GM20431 (cell line): ENCODE measurements around the gene KIF26B.

Experiments used
- in situ Hi-C: fragments of 300-500 bp; cut with MseI, MboI; formaldehyde crosslinking; loops from one replicate; pipeline ENCODE4 v1.15.0; 2020; ENCODE audit warnings: low sequenced_read_pairs; ENCODE audit not compliant: unreplicated experiment

Gene KIF26B

DNA sequence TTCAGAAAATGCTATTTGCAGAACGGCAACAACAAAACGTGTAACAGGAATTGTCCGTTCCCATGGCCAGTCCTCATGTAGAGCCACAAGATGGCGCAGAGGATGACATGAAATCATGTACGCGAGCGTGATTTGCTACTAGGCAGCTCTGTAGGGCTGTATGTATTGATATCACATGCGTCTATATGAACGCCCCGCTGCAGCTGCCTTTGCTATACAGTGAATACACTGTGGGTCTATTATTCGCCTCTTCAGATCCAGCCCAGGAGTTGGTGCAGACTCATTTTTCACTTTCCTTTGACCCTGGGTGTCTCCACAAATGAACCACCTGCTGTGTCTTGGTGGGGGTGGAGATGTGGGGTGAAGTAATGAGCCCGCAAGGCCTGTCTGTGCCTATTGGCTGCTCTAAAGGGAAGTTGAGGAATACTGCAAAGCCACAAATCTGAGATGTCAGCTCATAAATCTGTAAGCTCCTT is 361.5 kb downstream of the KIF26B start:
- in situ Hi-C loops, result no loop called here

DNA sequence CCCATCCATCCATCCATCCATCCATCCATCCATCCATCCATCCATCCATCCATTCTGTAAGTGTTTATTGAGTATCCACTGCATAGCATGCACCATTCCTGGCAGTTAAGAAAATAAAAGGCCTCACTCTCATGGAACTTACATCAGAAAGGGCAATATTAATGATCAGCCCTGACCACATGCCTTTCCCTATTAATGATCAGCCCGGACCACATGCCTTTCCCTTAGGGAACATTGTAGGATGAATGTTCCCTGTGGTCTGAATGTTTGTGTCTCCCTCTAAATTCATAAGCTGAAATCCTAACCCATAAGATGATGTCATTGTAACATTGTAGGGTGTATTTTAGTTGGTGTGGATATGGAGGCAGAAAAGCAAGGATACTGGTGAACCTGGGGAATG is 365.8 kb downstream of the KIF26B start:
- in situ Hi-C loops, result no loop called here

DNA sequence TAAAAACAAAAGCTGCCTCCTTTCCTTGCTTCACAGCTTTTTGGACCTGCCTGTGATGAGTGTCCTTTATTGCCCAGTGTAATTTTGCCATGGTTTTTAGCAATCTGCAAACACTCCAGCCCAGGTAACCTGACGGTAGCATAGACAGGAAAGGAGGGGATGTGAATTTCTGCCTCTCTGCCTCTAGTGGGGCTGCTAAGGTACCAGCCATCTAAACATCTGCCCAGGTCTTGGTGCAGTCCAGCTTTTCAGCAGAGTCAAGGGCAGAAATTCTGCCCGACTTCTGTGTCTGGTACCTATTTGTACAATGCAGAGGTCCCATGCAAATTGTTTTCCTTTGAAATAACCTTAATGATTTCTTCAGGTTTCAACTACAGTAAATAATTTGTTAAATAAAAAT is 371.4 kb downstream of the KIF26B start:
- in situ Hi-C loops, result no loop called here

DNA sequence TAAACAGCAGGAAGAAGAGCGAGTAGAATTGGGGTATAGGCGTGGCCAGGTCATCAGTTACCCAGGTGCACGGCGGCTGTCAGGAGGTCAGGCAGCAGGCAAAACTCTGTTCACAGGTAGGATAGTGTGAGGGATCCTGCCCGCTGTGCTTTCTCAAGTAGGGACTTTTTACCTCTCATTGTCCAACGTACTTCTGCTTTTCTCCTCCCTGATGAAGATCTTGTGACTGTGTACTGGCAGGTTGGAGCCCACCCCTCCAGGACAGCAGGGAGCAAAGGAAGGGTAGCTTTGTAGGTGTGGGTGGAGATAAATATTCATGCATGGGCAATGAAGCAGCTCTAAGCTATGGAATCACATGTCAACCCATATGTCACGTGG is 373.5 kb downstream of the KIF26B start:
- in situ Hi-C loops, result no loop called here

DNA sequence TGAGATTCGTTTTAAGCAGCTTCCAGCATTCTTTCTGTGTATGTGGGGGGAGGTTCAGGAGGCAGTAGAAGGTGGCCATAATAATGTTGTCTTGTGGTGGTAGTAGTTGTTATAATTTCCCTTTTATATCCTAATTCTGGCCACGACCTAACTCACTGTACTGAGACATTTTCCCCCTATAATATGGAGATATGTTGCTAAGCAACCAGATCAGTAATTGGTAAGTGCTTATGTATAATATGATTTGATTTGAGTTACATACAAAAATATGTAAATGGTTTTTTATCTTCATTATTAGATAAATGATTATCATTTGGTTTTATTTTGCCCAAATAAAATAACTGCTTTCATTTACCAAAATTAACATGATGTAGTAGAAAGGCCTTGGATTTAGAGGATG is 376.2 kb downstream of the KIF26B start:
- in situ Hi-C loops, result no loop called here

DNA sequence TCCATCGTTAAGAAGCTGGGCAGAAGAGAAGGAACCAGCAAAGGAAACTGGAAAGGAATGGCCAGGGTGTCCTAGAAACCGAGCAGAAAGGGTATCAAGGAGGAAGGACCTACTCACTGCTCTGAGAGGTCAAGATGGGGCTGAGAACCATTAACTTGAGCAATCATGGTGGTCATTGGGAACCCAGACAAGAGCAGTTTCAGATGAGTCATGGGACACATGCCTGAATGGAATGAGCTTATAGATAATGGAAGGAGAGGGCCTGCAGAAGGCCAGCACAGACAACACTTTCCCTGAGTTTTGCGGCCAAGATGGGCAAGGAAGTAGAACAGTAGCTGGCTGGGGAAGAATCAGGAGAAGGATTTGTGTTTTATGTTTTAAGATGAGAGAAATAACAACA is 383.2 kb downstream of the KIF26B start:
- in situ Hi-C loops, result no loop called here

DNA sequence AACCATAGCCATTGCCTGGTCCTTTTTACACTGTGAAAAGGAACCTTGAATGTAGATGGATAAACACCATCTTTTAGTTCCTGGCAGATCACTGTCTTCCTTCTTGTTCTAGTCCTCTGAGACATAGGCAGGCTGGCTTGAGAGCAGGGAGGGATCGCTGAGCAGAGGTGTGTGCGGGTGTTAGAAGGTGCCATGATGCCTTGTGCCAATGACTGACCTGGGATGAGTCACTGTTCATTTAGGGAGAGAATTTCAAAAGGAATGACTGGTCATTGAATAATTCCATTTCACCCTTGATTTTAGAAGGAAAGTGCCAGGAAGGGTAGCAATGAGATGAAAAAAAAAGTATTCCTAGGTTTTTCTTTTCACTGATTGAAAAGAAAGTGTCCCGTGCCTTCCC is 383.9 kb downstream of the KIF26B start:
- in situ Hi-C loops, result no loop called here

DNA sequence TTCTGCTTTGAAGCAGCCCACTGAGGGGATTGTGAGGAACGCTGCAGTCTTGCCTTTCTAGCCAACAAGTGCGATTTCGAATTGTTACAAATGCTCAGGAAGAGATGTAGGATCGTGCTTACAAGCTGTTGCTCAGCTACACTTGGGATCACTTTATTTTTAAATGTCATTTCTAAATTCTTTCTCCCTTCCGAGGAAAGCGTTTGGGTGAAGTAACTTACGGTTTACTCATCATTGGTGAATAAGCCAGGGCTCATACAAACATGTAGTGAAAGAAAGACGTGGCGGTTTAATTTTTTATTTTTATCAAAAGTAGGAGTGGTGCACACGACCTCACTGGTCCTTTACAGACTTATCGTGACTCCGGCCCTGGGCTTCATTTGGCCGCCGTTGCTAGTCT is 386.6 kb downstream of the KIF26B start:
- in situ Hi-C loops, result no loop called here

DNA sequence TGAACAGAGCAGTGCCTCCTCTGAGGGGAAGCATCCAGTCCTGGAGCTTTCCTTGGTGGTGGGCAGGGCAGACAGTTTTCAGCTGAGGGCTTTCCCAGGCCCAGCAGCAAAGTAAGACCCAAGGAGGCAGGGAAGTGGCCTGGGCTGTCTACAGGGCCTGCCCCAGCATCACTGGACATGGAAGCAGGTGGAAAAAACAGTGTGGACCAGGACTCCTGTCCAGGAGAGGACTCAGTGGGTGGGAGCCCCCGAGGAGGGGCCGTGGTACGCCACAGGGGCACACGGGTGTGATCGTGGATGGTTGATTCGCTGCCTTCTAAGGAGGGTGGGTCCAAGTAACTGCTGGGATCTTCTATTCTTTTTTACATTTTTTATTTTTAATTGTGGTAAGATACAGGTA is 387.6 kb downstream of the KIF26B start:
- in situ Hi-C loops, result no loop called here

DNA sequence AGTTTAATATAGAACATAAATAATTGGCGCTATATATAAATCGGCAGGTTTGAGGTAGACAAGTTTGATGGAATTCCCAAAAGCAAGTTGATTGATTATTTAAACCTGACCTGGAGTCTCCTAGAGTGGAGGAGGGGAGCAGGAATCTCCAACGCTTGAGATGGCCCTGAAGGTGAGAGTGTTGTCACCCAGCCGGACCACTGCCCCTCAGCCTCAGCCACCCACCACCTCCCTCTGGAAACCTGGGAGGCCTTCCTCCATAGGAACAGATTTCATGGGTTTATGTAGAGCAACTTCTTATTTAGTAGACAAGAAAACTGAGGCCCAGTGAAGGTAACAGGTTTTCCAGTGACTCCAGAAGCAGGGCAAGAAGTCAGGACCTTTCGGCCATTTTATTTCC is 389.5 kb downstream of the KIF26B start:
- in situ Hi-C loops, result no loop called here

DNA sequence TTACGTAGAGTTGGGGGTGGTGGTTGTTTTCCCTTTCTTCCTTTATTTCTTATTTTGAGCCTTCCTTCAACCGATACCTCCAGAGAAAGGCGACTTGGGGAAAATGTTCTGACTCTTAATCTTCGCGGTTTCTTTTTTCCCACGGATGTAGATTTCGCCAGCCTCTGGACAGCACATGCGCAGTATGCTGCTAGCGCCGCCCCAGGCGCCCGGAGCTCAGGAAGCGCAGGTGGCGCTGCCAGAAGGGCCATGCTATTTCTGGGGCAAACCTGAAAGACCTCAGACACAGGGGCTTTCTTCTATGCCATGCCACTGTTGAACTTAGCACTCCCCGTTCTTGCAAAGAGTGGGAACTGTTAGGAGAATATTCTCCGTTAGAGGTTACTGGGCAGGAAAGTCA is 392.1 kb downstream of the KIF26B start:
- in situ Hi-C loops, result no loop called here

DNA sequence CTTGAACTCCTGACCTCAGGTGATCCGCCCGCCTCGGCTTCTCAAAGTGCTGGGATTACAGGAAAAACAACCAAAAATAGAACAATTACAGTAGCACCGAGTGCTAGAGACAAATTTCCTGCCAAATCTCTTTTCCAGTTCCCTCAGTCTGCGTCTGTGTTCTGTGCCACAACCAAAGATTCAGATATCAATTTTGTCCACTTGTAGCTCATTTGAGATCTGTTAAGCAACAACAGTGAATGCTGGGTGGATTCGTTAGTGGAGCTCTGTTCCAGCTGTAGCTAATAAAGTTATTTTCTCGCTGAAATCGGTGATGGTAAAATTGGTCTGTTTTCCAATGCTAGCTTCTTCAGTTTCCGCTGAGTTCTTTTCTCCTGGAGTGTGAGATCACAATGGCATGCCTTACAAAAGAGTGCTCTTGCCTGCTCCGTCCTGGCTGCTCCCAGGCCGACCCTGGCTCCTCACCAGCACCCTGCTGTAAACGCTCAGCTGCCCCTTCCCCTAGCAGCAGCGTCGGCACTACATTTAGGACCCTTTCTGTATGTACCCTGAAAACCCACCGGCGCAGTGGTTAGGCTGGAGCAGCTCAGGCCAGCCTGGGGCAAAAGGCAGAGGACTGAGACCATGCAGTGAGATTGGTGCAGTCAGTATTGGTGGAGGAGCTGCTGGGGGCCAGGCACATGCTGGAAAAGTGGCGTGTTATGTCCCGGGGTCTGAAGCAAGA is 395.4 kb downstream of the KIF26B start:
- in situ Hi-C loops, result no loop called here

DNA sequence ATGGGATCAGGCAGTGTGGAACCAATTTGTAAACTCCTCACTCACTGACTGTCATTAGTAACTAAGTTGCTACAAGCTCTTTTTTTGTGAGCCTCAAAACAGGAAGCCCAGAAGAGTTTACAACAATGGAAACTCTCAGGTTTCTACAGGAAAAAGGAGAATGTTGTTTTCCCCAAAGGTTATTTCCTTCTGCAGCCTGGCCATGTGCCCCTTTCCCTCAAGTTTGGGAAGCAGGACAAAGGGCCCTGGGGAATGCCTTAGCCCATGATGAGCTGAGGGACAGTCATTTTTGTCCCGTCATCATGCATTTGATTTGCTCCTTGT is 395.9 kb downstream of the KIF26B start:
- in situ Hi-C loops, result no loop called here

DNA sequence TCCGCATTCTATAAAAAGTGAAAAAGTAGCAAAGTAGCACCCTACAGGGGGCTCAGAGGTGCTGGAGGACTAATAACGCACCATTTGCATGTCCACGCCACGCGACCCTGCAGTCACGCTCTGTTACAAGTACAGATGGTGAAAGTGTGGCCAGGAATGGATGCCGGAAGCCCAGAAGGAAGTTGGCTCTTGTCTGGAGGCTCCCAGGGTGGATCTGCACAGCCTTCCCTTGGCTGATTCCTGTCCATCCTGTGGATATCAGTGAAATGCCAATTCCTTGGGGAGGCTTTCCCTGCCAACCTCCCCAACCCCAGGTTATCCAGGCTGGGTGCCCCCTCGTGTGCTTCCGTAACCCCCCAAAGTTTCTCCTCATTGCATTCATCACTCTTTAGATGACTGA is 396.8 kb downstream of the KIF26B start:
- in situ Hi-C loops, result no loop called here

DNA sequence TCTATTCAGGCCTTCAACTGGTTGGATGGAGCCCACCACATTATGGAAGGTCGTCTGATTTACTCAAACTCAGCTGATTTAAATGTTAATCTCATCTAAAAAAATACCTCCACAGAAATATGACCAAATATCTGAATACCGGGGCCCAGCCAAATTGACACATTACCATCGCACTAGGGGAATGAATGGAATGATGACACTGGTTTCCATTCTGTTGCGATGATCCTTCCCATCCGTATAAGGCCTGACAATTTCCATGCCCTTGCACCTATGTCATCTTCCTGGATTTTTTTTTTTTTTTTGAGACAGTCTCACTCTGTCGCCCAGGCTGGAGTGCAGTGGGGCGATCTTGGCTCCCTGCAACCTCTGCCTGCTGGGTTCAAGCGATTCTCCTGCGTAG is 397.5 kb downstream of the KIF26B start:
- in situ Hi-C loops, result no loop called here

DNA sequence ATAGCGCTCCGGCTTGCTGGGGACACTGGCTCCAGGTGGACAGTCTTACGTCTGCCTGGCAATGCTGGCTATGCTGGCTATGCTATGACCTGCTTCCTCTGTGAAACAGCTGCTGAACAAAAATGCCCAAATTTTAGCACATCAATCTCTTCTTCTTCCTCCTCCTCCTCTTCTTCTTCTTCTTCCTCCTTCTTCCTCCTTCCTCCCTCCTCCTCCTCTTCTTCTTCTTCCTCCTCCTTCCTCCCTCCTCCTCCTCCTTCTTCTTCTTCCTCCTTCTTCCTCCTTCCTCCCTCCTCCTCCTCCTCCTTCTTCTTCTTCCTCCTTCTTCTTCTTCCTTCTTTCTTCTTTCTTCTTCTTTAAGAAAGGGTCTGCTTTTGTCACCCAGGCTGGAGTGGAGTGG is 401.3 kb downstream of the KIF26B start:
- in situ Hi-C loops, result no loop called here

DNA sequence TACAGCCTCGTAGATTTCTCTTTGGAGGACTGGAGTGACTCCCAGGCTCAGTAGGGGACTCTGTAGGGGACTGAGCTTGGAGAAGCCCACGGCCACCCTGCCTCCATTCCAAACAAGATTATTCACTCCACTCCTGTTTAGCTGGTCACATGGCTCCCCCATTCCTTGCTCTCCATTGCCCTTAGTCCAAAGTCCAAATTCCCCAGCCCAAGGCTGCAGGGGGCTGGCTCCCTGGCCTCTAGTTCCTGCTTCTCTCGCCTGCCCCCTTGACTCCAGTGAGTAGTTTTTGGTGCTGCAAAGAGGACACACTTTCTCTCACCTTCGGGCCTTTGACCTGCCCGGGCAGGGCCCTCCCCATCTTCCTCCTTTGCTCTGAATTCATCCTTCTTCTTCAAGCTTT is 403.3 kb downstream of the KIF26B start:
- in situ Hi-C loops, result no loop called here

DNA sequence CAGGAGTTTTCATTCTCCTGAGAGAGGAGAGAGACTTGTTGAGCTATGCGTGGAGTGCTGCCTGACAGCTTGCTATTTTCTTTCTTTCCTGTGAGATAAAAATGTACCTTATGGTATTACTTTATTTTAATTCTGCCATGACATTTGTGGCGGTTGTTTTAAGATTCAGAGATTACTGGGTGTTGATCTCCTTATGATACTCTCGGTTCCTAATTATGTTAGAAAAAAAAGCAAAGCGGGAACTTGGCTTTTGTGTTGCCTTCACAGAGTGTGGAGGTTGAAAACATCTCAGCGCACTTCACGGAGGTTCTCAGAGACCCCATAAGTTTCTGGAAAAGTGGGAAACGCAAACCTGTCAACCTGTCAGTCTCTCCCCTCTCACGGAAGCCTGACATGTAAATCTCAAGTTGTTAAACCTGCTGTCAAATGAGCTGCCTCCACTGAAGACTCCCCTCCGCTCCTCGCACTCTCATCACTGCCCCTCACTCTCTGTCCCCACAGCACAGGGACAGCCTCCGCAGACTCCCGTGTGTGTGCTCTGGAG is 405.6 kb downstream of the KIF26B start:
- in situ Hi-C loops, result no loop called here

DNA sequence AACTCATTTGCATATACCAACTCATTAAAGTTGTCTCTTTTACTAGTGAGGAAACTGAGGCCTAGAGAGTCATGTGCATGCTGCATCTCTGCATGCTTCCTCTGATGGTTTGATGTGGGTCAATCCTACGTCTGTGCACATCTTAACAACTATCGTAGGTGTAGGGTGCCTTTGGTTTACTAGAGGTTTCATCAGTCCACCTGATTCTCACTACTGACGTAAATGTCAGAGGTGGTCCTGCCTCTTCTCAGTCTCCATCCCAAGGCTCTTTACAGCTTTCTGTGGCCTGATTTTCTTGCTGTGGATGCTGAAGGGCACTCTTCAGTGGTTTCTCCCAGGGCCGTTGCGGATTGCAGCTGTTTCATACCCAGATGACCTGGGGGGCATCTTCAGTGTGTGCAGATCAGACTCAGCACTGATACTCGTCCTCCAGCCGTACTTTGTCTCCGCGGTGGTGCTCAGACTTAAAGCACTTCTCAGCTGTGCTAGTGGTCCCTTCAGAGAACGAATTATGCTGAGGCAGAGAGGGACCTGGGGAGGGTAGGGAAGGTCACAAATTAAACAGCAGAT is 407.0 kb downstream of the KIF26B start:
- in situ Hi-C loops, result no loop called here

DNA sequence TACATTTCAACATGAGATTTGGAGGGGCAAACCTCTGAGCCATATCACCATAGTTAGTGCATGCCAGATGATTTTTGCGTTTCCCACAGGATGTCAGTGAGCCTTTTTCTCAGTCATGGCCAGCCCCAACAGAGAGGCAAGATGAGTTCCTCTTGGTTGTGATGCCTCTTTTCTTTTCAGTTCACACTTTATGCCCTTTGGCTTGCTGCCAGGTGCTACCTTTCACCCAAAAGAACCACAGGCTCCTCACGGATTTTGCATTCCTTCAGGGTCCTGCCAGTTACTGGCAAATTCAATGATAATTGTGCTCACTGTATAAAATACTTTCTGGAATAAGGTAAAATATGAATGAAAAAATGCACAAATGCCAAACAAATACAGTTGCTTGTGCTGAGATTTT is 411.3 kb downstream of the KIF26B start:
- in situ Hi-C loops, result no loop called here

DNA sequence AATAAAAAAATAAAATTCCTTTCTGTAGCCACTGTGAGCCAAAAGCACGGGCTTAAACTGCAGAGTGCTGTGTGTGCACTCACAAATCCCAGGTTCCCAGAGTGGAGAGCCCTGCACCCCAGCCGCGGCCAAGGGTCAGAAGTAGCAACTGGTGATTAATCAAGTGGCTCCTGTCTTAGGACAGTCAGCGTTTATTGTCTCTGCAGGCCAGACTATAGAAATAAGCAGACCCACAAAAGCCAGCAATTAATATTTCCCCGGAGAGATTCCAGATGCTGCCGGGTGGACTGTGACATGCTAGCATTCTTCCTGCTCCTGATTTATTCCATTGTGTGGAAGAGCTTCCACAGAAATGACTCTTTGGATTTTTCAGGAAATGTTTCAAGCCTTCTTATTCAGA is 412.2 kb downstream of the KIF26B start:
- in situ Hi-C loops, result no loop called here

DNA sequence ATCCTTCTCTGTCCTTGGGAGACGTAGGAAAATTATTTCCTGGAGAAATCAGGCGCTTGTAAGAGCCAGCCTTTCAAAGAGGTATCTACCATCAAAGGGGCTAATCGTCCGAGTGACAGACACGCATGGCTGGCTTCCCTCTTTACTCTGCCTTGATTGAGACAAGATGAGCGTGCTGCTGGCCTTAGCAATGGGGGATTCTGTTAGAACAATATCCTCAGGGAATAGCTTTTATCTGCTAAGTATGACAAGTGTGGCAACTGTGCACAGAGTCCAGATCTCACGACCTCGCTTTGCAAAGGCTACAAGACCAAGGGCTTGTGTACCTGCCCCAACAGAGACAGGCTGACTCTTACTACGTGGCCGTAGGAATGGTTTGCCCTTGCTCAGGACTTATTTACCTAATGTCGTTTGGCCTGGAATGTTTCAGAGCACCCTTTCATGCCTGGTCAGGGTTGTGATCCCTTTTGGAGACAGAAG is 417.1 kb downstream of the KIF26B start:
- in situ Hi-C loops, result no loop called here
